HG02852 (cell line): Measurements from ENCODE around the gene TRPM8.
"Not testable (repeated sequence)": the region's sequence is repeated elsewhere in the genome, so short reads cannot be mapped to it uniquely, and the experiment has no call there.

Source experiments
- ATAC-seq: cut with Tn5 transposase; IDR thresholded peaks from one replicate; pipeline ENCODE4 v1.9.1; 2021; ENCODE audit warnings: mild to moderate bottlenecking, moderate library complexity; ENCODE audit not compliant: unreplicated experiment

Gene TRPM8

GRCh38 chr2:233935426-233935825, 18.3 kb downstream of the TRPM8 start:
- ATAC-seq: no peak

GRCh38 chr2:233936089-233936488, 18.9 kb downstream of the TRPM8 start:
- no peak for ATAC-seq

- no peak for ATAC-seq
These were observed 21.6 kb downstream of the TRPM8 start for GRCh38 chr2:233938676-233939370.

GRCh38 chr2:233940376-233941276, 23.5 kb downstream of the TRPM8 start:
- no peak for ATAC-seq

- ATAC-seq: no peak
These were observed 25.6 kb downstream of the TRPM8 start for GRCh38 chr2:233942731-233943130.

- ATAC-seq: no peak
These were observed 27.1 kb downstream of the TRPM8 start for GRCh38 chr2:233944269-233944668.

GRCh38 chr2:233944722-233945121, 27.5 kb downstream of the TRPM8 start:
- no peak for ATAC-seq

- no peak for ATAC-seq
These were observed 28.0 kb downstream of the TRPM8 start for GRCh38 chr2:233945146-233945545.

- no peak for ATAC-seq
These were observed 33.1 kb downstream of the TRPM8 start for GRCh38 chr2:233950078-233950825.

- no peak for ATAC-seq
These were observed 35.2 kb downstream of the TRPM8 start for GRCh38 chr2:233952335-233952734.

GRCh38 chr2:233953087-233953801, 36.1 kb downstream of the TRPM8 start:
- ATAC-seq: no peak

GRCh38 chr2:233960203-233960602, 43.0 kb downstream of the TRPM8 start:
- ATAC-seq: no peak

- ATAC-seq: no peak
These were observed 44.7 kb downstream of the TRPM8 start for GRCh38 chr2:233961905-233962304.

- ATAC-seq: no peak
These were observed 47.4 kb downstream of the TRPM8 start for GRCh38 chr2:233964581-233964980.

GRCh38 chr2:233965032-233965603, 47.9 kb downstream of the TRPM8 start:
- ATAC-seq: no peak

GRCh38 chr2:233965646-233966045, 48.5 kb downstream of the TRPM8 start:
- ATAC-seq: not testable (repeated sequence)

- no peak for ATAC-seq
These were observed 49.2 kb downstream of the TRPM8 start for GRCh38 chr2:233966388-233966787.

GRCh38 chr2:233967164-233967563, 50.0 kb downstream of the TRPM8 start:
- ATAC-seq: no peak

GRCh38 chr2:233968556-233968955, 51.4 kb downstream of the TRPM8 start:
- no peak for ATAC-seq

GRCh38 chr2:233972460-233972859, 55.3 kb downstream of the TRPM8 start:
- not testable (repeated sequence) for ATAC-seq
